SK-N-SH (cell line): ENCODE data around the gene ST6GALNAC3. TPM values are rescaled to one million over a fixed set of nuclear protein-coding genes. Genes with fewer than 3 reads are reported as not detected.
A peak's percentile ranks its signal among the peaks of the same experiment; 100 is the strongest.

Experiments
- CTCF ChIA-PET: fragments of 300-600, 350-600 bp; formaldehyde crosslinking; extraction: SDS; loops from one replicate; lab custom pipeline; 2021; lab: Yijun Ruan, JAX
- POLR2A ChIA-PET: fragments of 350-600 bp; sonication (Branson Sonifier 250); formaldehyde crosslinking; extraction: SDS; loops from one replicate; lab custom pipeline; 2020; ENCODE audit warnings: antibody characterized with exemption, inconsistent platforms; lab: Yijun Ruan, JAX
- DNase-seq: peaks from one replicate; pipeline ENCODE4 v3.0.0; 2012
- H2AFZ ChIP-seq: fragments of 200-600 bp; sonication (generic); 2 replicates; pipeline ENCODE4 v1.8.1; 2016; ENCODE audit warnings: antibody characterized with exemption, mild to moderate bottlenecking, low read depth
- H3F3A ChIP-seq: fragments of 200-600 bp; sonication (generic); replicated peaks from 2 replicates; pipeline ENCODE3; 2016; ENCODE audit warnings: antibody characterized with exemption, mild to moderate bottlenecking; ENCODE audit not compliant: insufficient read depth
- H3K27ac ChIP-seq, 2 experiments: fragments of 200-500 bp in 1 of 2; fragments of 200-600 bp in 1 of 2; sonication (Bioruptor generic) in 1 of 2; sonication (generic), shearing (Covaris generic) in 1 of 2; 2 replicates each; pipeline versions ENCODE4 v1.5.1 to v1.6.1; 2014 to 2016; ENCODE audit warnings: low read depth in 2 of 2, inconsistent platforms in 1 of 2, low read length in 1 of 2, mild to moderate bottlenecking in 1 of 2, mixed read lengths in 1 of 2
- H3K27me3 ChIP-seq: fragments of 200-600 bp; sonication (generic), shearing (Covaris generic); 2 replicates; pipeline ENCODE4 v1.6.1; 2016; ENCODE audit warnings: mixed run types; ENCODE audit not compliant: insufficient read depth
- H3K36me3 ChIP-seq, 2 experiments: fragments of 200-500 bp in 1 of 2; fragments of 200-600 bp in 1 of 2; sonication (Bioruptor generic) in 1 of 2; sonication (generic) in 1 of 2; replicated peaks in 1 of 2; 2 replicates each; pipeline versions ENCODE3 to v1.5.1; 2014 to 2016; ENCODE audit warnings: low read length in 1 of 2, mild to moderate bottlenecking in 1 of 2; ENCODE audit not compliant: insufficient read depth in 2 of 2, control insufficient read depth in 1 of 2
- H3K4me1 ChIP-seq, 2 experiments: fragments of 200-500 bp in 1 of 2; fragments of 200-600 bp in 1 of 2; sonication (Bioruptor generic) in 1 of 2; sonication (generic), shearing (Covaris generic) in 1 of 2; 2 replicates each; pipeline versions ENCODE4 v1.5.1 to v1.6.1; 2014 to 2016; ENCODE audit warnings: low read depth in 1 of 2, low read length in 1 of 2, mixed run types in 1 of 2; ENCODE audit not compliant: insufficient read depth in 2 of 2, control insufficient read depth in 1 of 2
- H3K4me2 ChIP-seq: fragments of 200-600 bp; sonication (generic), shearing (Covaris generic); 2 replicates; pipeline ENCODE4 v1.6.1; 2017; ENCODE audit warnings: mixed run types
- H3K4me3 ChIP-seq, 2 experiments: fragments of 200-500 bp in 1 of 2; fragments of 200-600 bp in 1 of 2; sonication (Bioruptor generic) in 1 of 2; sonication (generic), shearing (Covaris generic) in 1 of 2; 2 replicates each; pipeline versions ENCODE4 v1.5.1 to v1.8.1; 2014 to 2016; ENCODE audit warnings: low read depth in 2 of 2, inconsistent platforms in 1 of 2, low read length in 1 of 2, mild to moderate bottlenecking in 1 of 2, mixed read lengths in 1 of 2, moderate library complexity in 1 of 2
- H3K79me2 ChIP-seq: fragments of 200-600 bp; sonication (generic); 2 replicates; pipeline ENCODE4 v1.8.1; 2017; ENCODE audit warnings: mild to moderate bottlenecking; ENCODE audit not compliant: insufficient read depth
- H3K9ac ChIP-seq: fragments of 200-600 bp; sonication (generic); 2 replicates; pipeline ENCODE4 v1.6.1; 2017; ENCODE audit warnings: mixed run types
- H3K9me2 ChIP-seq: fragments of 200-600 bp; sonication (generic); 2 replicates; pipeline ENCODE4 v1.6.1; 2017; ENCODE audit warnings: mixed run types
- H3K9me3 ChIP-seq: fragments of 200-600 bp; sonication (generic); 2 replicates; pipeline ENCODE4 v1.6.1; 2017; ENCODE audit warnings: mixed run types, mild to moderate bottlenecking, moderate library complexity
- H4K20me1 ChIP-seq: fragments of 200-600 bp; sonication (generic); 2 replicates; pipeline ENCODE4 v1.6.1; 2017; ENCODE audit warnings: mild to moderate bottlenecking, mixed run types; ENCODE audit not compliant: insufficient read depth
- CHD2 ChIP-seq: fragments of 150-350 bp; IDR thresholded peaks from 2 replicates; pipeline ENCODE4 v1.6.1; 2018; ENCODE audit warnings: low read length; ENCODE audit not compliant: partially characterized antibody
- EZH2phosphoT487 ChIP-seq: fragments of 200-600 bp; sonication (generic); IDR thresholded peaks from 2 replicates; pipeline ENCODE4 v1.6.1; 2017; ENCODE audit warnings: low read depth, mixed run types, mild to moderate bottlenecking, antibody characterized with exemption, moderate library complexity, borderline replicate concordance
- FOSL2 ChIP-seq: IDR thresholded peaks from 2 replicates; pipeline ENCODE4 v1.4.0; 2012; ENCODE audit warnings: low read depth, mild to moderate bottlenecking, moderate library complexity, borderline replicate concordance
- MEF2A ChIP-seq: IDR thresholded peaks from 2 replicates; pipeline ENCODE4 v1.4.0; 2012; ENCODE audit warnings: low read depth, borderline replicate concordance
- PBX3 ChIP-seq: IDR thresholded peaks from 2 replicates; pipeline ENCODE4; 2012
- RAD21 ChIP-seq: IDR thresholded peaks from 2 replicates; pipeline ENCODE4 v1.6.1; 2012; ENCODE audit warnings: mild to moderate bottlenecking, low read length
- RCOR1 ChIP-seq: fragments of 150-350 bp; IDR thresholded peaks from 2 replicates; pipeline ENCODE4 v1.6.1; 2017; ENCODE audit warnings: antibody characterized with exemption, low read length
- REST ChIP-seq: IDR thresholded peaks from 2 replicates; pipeline ENCODE4 v1.6.1; 2012; ENCODE audit warnings: mild to moderate bottlenecking, low read depth, low read length, moderate library complexity
- RFX5 ChIP-seq: IDR thresholded peaks from 2 replicates; pipeline ENCODE4 v1.6.1; 2012; ENCODE audit warnings: mild to moderate bottlenecking, improper control_type of control experiment, low read length
- SIN3A ChIP-seq: IDR thresholded peaks from 2 replicates; pipeline ENCODE4 v1.6.1; 2012; ENCODE audit warnings: low read depth, mild to moderate bottlenecking, low read length, moderate library complexity, borderline replicate concordance
- TEAD4 ChIP-seq: IDR thresholded peaks from 2 replicates; pipeline ENCODE4 v1.4.0; 2012; ENCODE audit warnings: mild to moderate bottlenecking, borderline replicate concordance; ENCODE audit not compliant: insufficient read depth
- USF1 ChIP-seq: IDR thresholded peaks from 2 replicates; pipeline ENCODE4 v1.4.0; 2012; ENCODE audit warnings: low read depth, borderline replicate concordance
- YY1 ChIP-seq: IDR thresholded peaks from 2 replicates; pipeline ENCODE4 v1.4.0; 2012; ENCODE audit warnings: low read depth, mild to moderate bottlenecking
- WGBS: methylation state at CpG from one replicate; pipeline ENCODE4 v1.1.6; 2017; ENCODE audit warnings: low lambda C conversion rate; 5-methylcytosine and 5-hydroxymethylcytosine counted together
- polyA plus RNA-seq, 3 experiments: library from polyadenylated mRNA; depleted of rRNA; stranded (reverse); fragments of >200 nt; gene quantifications; 2 replicates each; pipeline ENCODE4 v1.2.3, GENCODE V29; 2012
- TF ChIP-seq, protein P1 (sequence below): fragments of 150-350 bp; IDR thresholded peaks from 2 replicates; pipeline ENCODE4 v1.6.1; 2016; ENCODE audit warnings: mild to moderate bottlenecking, low read depth, low read length
- TF ChIP-seq, protein P2 (sequence below): fragments of 150-350 bp; IDR thresholded peaks from 2 replicates; pipeline ENCODE4 v1.6.1; 2017; ENCODE audit warnings: antibody characterized with exemption, low read length, low read depth, borderline replicate concordance

The ST6GALNAC3 gene
- polyA plus RNA-seq, 1 of the 3 experiments (the other 2 are of a cell fraction): 8.1 TPM

- Histone ChIP-seq H3K79me2 (no peaks in the 10 kb centered on the region), H3F3A (no peaks in the 10 kb centered on the region), H3K4me3 (no peak overlapping the region), H3K9me2 (no peaks in the 10 kb centered on the region), H4K20me1 (no peaks in the 10 kb centered on the region), H3K9ac (no peak overlapping the region), H3K27ac (peak overlapping the region in 1 of 2 experiments; percentile 34; a peak in 2 of 4 replicates), H2AFZ (no peak overlapping the region), H3K36me3 (no peaks in the 10 kb centered on the region), H3K4me1 (peaks cover 13 to 15% of the 10 kb centered on the region in 2 experiments), H3K27me3 (no peaks in the 10 kb centered on the region), H3K9me3 (no peaks in the 10 kb centered on the region), H3K4me2 (no peak overlapping the region)
- TF ChIP-seq CHD2 (no peak), YY1 (no peak), RCOR1 (no peak), FOSL2 (no peak)
- TF ChIP-seq, protein P1, sequence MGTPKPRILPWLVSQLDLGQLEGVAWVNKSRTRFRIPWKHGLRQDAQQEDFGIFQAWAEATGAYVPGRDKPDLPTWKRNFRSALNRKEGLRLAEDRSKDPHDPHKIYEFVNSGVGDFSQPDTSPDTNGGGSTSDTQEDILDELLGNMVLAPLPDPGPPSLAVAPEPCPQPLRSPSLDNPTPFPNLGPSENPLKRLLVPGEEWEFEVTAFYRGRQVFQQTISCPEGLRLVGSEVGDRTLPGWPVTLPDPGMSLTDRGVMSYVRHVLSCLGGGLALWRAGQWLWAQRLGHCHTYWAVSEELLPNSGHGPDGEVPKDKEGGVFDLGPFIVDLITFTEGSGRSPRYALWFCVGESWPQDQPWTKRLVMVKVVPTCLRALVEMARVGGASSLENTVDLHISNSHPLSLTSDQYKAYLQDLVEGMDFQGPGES: no peak
- TF ChIP-seq, protein P2, sequence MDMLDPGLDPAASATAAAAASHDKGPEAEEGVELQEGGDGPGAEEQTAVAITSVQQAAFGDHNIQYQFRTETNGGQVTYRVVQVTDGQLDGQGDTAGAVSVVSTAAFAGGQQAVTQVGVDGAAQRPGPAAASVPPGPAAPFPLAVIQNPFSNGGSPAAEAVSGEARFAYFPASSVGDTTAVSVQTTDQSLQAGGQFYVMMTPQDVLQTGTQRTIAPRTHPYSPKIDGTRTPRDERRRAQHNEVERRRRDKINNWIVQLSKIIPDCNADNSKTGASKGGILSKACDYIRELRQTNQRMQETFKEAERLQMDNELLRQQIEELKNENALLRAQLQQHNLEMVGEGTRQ: no peak
- no peak for DNase-seq
- WGBS: 93% methylated on average over 7 of the region's 7 CpGs
- CTCF ChIA-PET: interaction anchor here (0.7 to 1.1 kb wide), 2 partner anchors 53 to 348 kb away, joined by 3 read pairs; no protein-coding TSS in a partner anchor
- POLR2A ChIA-PET: interaction anchor here (0.6 kb wide), 1 partner anchor 368 kb away, joined by 3 read pairs; no protein-coding TSS in a partner anchor
Observed at GRCh38 chr1:76501586-76502219, 427.2 kb downstream of the ST6GALNAC3 start.

- CTCF ChIA-PET: no interaction called here
Observed at GRCh38 chr1:76503100-76503499, 428.6 kb downstream of the ST6GALNAC3 start.

More at GRCh38 chr1:76503100-76503499, 428.6 kb downstream of the ST6GALNAC3 start:
- POLR2A ChIA-PET: no interaction called here
- Histone ChIP-seq H2AFZ (no peak overlapping the region), H3K4me1 (peaks cover 7 to 15% of the 10 kb centered on the region in 2 experiments), H3K4me2 (no peak overlapping the region), H3K36me3 (no peaks in the 10 kb centered on the region), H4K20me1 (no peaks in the 10 kb centered on the region), H3K79me2 (no peaks in the 10 kb centered on the region), H3K9me3 (no peaks in the 10 kb centered on the region), H3F3A (no peaks in the 10 kb centered on the region), H3K27me3 (no peaks in the 10 kb centered on the region), H3K9me2 (no peaks in the 10 kb centered on the region), H3K4me3 (no peak overlapping the region), H3K27ac (no peak overlapping the region), H3K9ac (no peak overlapping the region)
- TF ChIP-seq RCOR1: no peak
- TF ChIP-seq, protein P2: no peak
- no peak for TF ChIP-seq PBX3
- no peak for TF ChIP-seq USF1
- TF ChIP-seq MEF2A: no peak
- TF ChIP-seq RFX5: no peak
- TF ChIP-seq SIN3A: no peak
- TF ChIP-seq, protein P1: no peak
- no peak for TF ChIP-seq RAD21
- no peak for TF ChIP-seq EZH2phosphoT487
- no peak for TF ChIP-seq TEAD4
- no peak for TF ChIP-seq REST
- 91% methylated on average over 3 of the region's 3 CpGs for WGBS
- DNase-seq: no peak
